GM23338 (cell line): ENCODE data around the gene CDK4. TPM values are rescaled to one million over a fixed set of nuclear protein-coding genes. Genes with fewer than 3 reads are reported as not detected.
A peak's percentile ranks its signal among the peaks of the same experiment; 100 is the strongest.

Source experiments
- ATAC-seq: fragments of 200-7000 bp; cut with Tn5 transposase; 3 replicates; pipeline ENCODE4 v1.9.1; 2020
- DNase-seq: peaks from one replicate; pipeline ENCODE4 v3.0.0-alpha.2; 2015; ENCODE audit warnings: low spot score
- H2AFZ ChIP-seq: fragments of 200-600 bp; sonication (generic); 2 replicates; pipeline ENCODE4 v1.8.0; 2016; ENCODE audit warnings: antibody characterized with exemption, mild to moderate bottlenecking, moderate library complexity
- H3F3A ChIP-seq: fragments of 200-600 bp; sonication (generic); replicated peaks from 2 replicates; pipeline ENCODE4 v1.8.0; 2017; ENCODE audit warnings: antibody characterized with exemption, mixed run types, low read depth
- H3K27ac ChIP-seq: fragments of 200-600 bp; sonication (generic); 2 replicates; pipeline ENCODE4 v1.6.1; 2016; ENCODE audit warnings: low read depth
- H3K27me3 ChIP-seq: fragments of 200-600 bp; sonication (generic); 2 replicates; pipeline ENCODE4 v1.8.0; 2016; ENCODE audit warnings: mild to moderate bottlenecking, mixed run types, moderate library complexity; ENCODE audit not compliant: insufficient read depth
- H3K36me3 ChIP-seq: fragments of 200-600 bp; sonication (generic); 2 replicates; pipeline ENCODE4 v1.8.0; 2016; ENCODE audit warnings: mild to moderate bottlenecking; ENCODE audit not compliant: insufficient read depth
- H3K4me1 ChIP-seq: fragments of 200-600 bp; sonication (generic); 2 replicates; pipeline ENCODE4 v1.8.0; 2016; ENCODE audit warnings: mild to moderate bottlenecking, moderate library complexity; ENCODE audit not compliant: insufficient read depth
- H3K4me2 ChIP-seq: fragments of 200-600 bp; sonication (generic); 2 replicates; pipeline ENCODE4 v1.7.1; 2017; ENCODE audit warnings: mixed run types
- H3K4me3 ChIP-seq: fragments of 200-600 bp; sonication (generic); 2 replicates; pipeline ENCODE4 v1.6.1; 2016; ENCODE audit warnings: mixed run types
- H3K79me2 ChIP-seq: fragments of 200-600 bp; sonication (generic); replicated peaks from 2 replicates; pipeline ENCODE4 v1.8.0; 2017; ENCODE audit warnings: mild to moderate bottlenecking; ENCODE audit not compliant: insufficient read depth
- H3K9me2 ChIP-seq: fragments of 200-600 bp; sonication (generic); 2 replicates; pipeline ENCODE4 v1.8.0; 2017; ENCODE audit not compliant: insufficient read depth
- H4K20me1 ChIP-seq: fragments of 200-600 bp; sonication (generic); replicated peaks from 2 replicates; pipeline ENCODE4 v1.8.0; 2017; ENCODE audit warnings: mild to moderate bottlenecking; ENCODE audit not compliant: insufficient read depth
- H3K27ac Mint-ChIP-seq: 2 replicates; pipeline ENCODE4 v1.8.0; 2020; ENCODE audit warnings: inconsistent platforms, mild to moderate bottlenecking, moderate library complexity, mixed read lengths
- H3K27me3 Mint-ChIP-seq: 3 replicates; pipeline ENCODE4 v1.8.0; 2022; ENCODE audit warnings: low read depth, mild to moderate bottlenecking, moderate library complexity, mixed read lengths, inconsistent platforms; ENCODE audit not compliant: insufficient read depth, poor library complexity
- H3K36me3 Mint-ChIP-seq: 3 replicates; pipeline ENCODE4 v1.8.0; 2021; ENCODE audit warnings: low read depth, mild to moderate bottlenecking, inconsistent platforms, moderate library complexity, mixed read lengths
- H3K4me1 Mint-ChIP-seq: 3 replicates; pipeline ENCODE4 v1.8.0; 2020; ENCODE audit warnings: mild to moderate bottlenecking, inconsistent platforms, mixed read lengths
- H3K4me3 Mint-ChIP-seq: 3 replicates; pipeline ENCODE4 v1.8.0; 2021; ENCODE audit warnings: moderate library complexity, mild to moderate bottlenecking, inconsistent platforms, mixed read lengths
- H3K9me3 Mint-ChIP-seq: 3 replicates; pipeline ENCODE4 v1.8.0; 2020; ENCODE audit warnings: moderate library complexity, mild to moderate bottlenecking, inconsistent platforms, mixed read lengths
- CREB1 ChIP-seq: fragments of 250-450 bp; sonication (Bioruptor Pico); IDR thresholded peaks from 2 replicates; pipeline ENCODE4 v1.5.0; 2020; ENCODE audit warnings: low read depth, mild to moderate bottlenecking, moderate library complexity
- CTCF ChIP-seq, 2 experiments: fragments of 200-600 bp in 1 of 2; sonication (generic) in 1 of 2; conservative IDR thresholded peaks; 2 replicates each; pipeline versions ENCODE4 v1.5.1 to v1.6.1; 2016 to 2017; ENCODE audit warnings: antibody characterized with exemption in 2 of 2, low read depth in 2 of 2, mild to moderate bottlenecking in 2 of 2, moderate library complexity in 1 of 2
- ETS1 ChIP-seq: IDR thresholded peaks from 2 replicates; pipeline ENCODE4 v1.6.1; 2016; ENCODE audit warnings: antibody characterized with exemption
- EZH2 ChIP-seq: fragments of 200-600 bp; sonication (generic); IDR thresholded peaks from one replicate; pipeline ENCODE4 v1.8.0; 2017; ENCODE audit warnings: antibody characterized with exemption, mild to moderate bottlenecking, low read depth; ENCODE audit not compliant: unreplicated experiment
- EZH2phosphoT487 ChIP-seq: fragments of 200-600 bp; sonication (generic); IDR thresholded peaks from one replicate; pipeline ENCODE4 v1.8.1; 2018; ENCODE audit warnings: antibody characterized with exemption; ENCODE audit not compliant: unreplicated experiment
- JUNB ChIP-seq: IDR thresholded peaks from one replicate; pipeline ENCODE4 v1.6.1; 2016; ENCODE audit warnings: antibody characterized with exemption; ENCODE audit not compliant: unreplicated experiment
- NANOG ChIP-seq: IDR thresholded peaks from 2 replicates; pipeline ENCODE4 v1.6.1; 2016; ENCODE audit warnings: antibody characterized with exemption, borderline replicate concordance
- POLR2AphosphoS5 ChIP-seq: IDR thresholded peaks from 2 replicates; pipeline ENCODE4 v1.6.1; 2016; ENCODE audit warnings: antibody characterized with exemption, low read depth
- REST ChIP-seq: IDR thresholded peaks from one replicate; pipeline ENCODE4 v1.6.1; 2018; ENCODE audit warnings: antibody characterized with exemption; ENCODE audit not compliant: unreplicated experiment
- STAT1 ChIP-seq: IDR thresholded peaks from one replicate; pipeline ENCODE4 v1.6.1; 2016; ENCODE audit warnings: antibody characterized with exemption; ENCODE audit not compliant: unreplicated experiment
- ZNF114 ChIP-seq: fragments of 250-450 bp; sonication (Bioruptor Pico); IDR thresholded peaks from 2 replicates; pipeline ENCODE4 v1.5.0; 2020; ENCODE audit warnings: mild to moderate bottlenecking, moderate library complexity
- ZNF331 ChIP-seq: fragments of 250-450 bp; sonication (Bioruptor Pico); IDR thresholded peaks from 2 replicates; pipeline ENCODE4 v1.5.0; 2020; ENCODE audit warnings: low read depth, mild to moderate bottlenecking, moderate library complexity
- ZNF462 ChIP-seq: fragments of 250-450 bp; sonication (Bioruptor Pico); IDR thresholded peaks from 2 replicates; pipeline ENCODE4 v1.5.0; 2020; ENCODE audit warnings: mild to moderate bottlenecking, moderate library complexity
- polyA plus RNA-seq: library from polyadenylated mRNA; unstranded; fragments of >200 nt; fragmentation: Nextera tagmentation; extraction: Ambion mirVana; gene quantifications from 2 replicates; pipeline ENCODE4 v1.2.1, GENCODE V29; 2016
- total RNA-seq: library from RNA; depleted of rRNA; stranded (reverse); fragments of >200 nt; shearing (Covaris generic); gene quantifications from 2 replicates; pipeline ENCODE4 v1.2.3, GENCODE V29; 2014

Gene CDK4
- total and polyA plus RNA-seq, 2 experiments from 2014 or later = 105 to 198 TPM

GRCh38 chr12:57746025-57746424 is 6.1 kb downstream of the CDK4 start:
- H3K4me3 ChIP-seq = peak overlapping the region; percentile 67
- peaks cover 19% of the 10 kb centered on the region for H3K36me3 ChIP-seq
- no peak overlapping the region for H2AFZ ChIP-seq
- H3F3A ChIP-seq = peaks cover 35% of the 10 kb centered on the region
- H3K9me2 ChIP-seq = no peaks in the 10 kb centered on the region
- H3K79me2 ChIP-seq = peaks cover 16% of the 10 kb centered on the region
- no peak for TF ChIP-seq EZH2phosphoT487
- TF ChIP-seq STAT1 = no peak
- TF ChIP-seq ZNF462 = no peak
- no peak for TF ChIP-seq JUNB
- TF ChIP-seq CREB1 = no peak
- no peak for TF ChIP-seq REST
- TF ChIP-seq ZNF331 (CRISPR knock-in tag) = no peak
- no peak for TF ChIP-seq ETS1
- TF ChIP-seq POLR2AphosphoS5 = no peak
- TF ChIP-seq NANOG = no peak
- no peak for TF ChIP-seq CTCF (conservative IDR thresholded peaks at IDR 0.05; ENCODE audit: low read depth in 2 of 2)
- no peak for TF ChIP-seq ZNF114 (CRISPR knock-in tag)
- no peak for TF ChIP-seq EZH2
- no peak overlapping the region; the same call in 1 of the 2 replicates for H3K27ac Mint-ChIP-seq
- H3K4me3 Mint-ChIP-seq = peak overlapping the region; percentile 93
- H3K9me3 Mint-ChIP-seq = no peaks in the 10 kb centered on the region; the same call in 2 of the 3 replicates
- peak overlapping the region; percentile 80 for H3K4me2 ChIP-seq
- H3K27me3 ChIP-seq = peaks cover 29% of the 10 kb centered on the region
- no peaks in the 10 kb centered on the region; the same call in 1 of the 2 replicates for H4K20me1 ChIP-seq
- H3K36me3 Mint-ChIP-seq = peaks cover 53% of the 10 kb centered on the region
- no peak overlapping the region for H3K27ac ChIP-seq
- DNase-seq (no peak), ATAC-seq (no peak)
- H3K27me3 Mint-ChIP-seq = peaks cover 28% of the 10 kb centered on the region
- H3K4me1 Mint-ChIP-seq = peaks cover 16% of the 10 kb centered on the region
- peaks cover 5% of the 10 kb centered on the region; the same call in 1 of the 2 replicates for H3K4me1 ChIP-seq
